NT2/D1 (cell line): ENCODE measurements around the gene MEF2C.

Source experiments
- YY1 ChIP-seq: IDR thresholded peaks from 2 replicates; pipeline ENCODE4 v1.6.1; 2011; ENCODE audit not compliant: insufficient read length, insufficient read depth
- ZNF274 ChIP-seq: IDR thresholded peaks from 2 replicates; pipeline ENCODE4 v1.6.1; 2011; ENCODE audit warnings: mild to moderate bottlenecking, low read depth, low read length

DNA sequence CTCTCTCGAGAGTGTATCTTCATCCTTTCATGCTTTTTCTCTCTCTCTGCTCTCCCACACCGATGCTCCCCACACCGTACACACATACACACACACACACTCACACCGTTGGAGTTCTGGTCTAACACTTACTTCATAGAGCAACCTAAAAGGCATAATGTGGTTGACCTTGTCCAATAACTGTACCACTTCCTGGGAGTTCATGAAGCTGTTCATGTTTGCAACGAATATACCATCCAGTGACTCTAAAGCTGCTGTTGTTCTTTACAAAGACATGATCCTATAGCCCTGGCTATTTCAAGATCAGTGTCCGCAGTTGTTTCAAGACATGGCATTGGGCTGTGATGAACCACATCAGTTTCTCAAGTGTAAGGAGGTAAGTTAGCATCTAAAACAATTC, 10.0 kb downstream of the MEF2C start:
- TF ChIP-seq ZNF274 = no peak
- TF ChIP-seq YY1 = no peak
